PC-9 (cell line): ENCODE data around the gene FOXP1.

ENCODE experiments used
- CTCF ChIP-seq: fragments of 200-600 bp; sonication (generic); conservative IDR thresholded peaks from 2 replicates; pipeline ENCODE4 v1.6.1; 2017; ENCODE audit warnings: mixed run types, antibody characterized with exemption, mild to moderate bottlenecking, moderate library complexity
- EZH2 ChIP-seq: fragments of 200-600 bp; sonication (generic); IDR thresholded peaks from 2 replicates; pipeline ENCODE4 v1.8.0; 2017; ENCODE audit warnings: antibody characterized with exemption, low read depth

- TF ChIP-seq CTCF (no peak), EZH2 (no peak)
Measured at GRCh38 chr3:71568207-71568606, 15.3 kb downstream of the FOXP1 start.
